SK-N-SH (cell line): Measurements from ENCODE around the gene GMPR.

Experiments
- EP300 ChIP-seq, 2 experiments: IDR thresholded peaks; 2 replicates each; pipeline versions ENCODE4 v1.4.0 to v1.6.1; 2012; ENCODE audit warnings: borderline replicate concordance in 1 of 2, low read depth in 1 of 2, low read length in 1 of 2
- EZH2phosphoT487 ChIP-seq: fragments of 200-600 bp; sonication (generic); IDR thresholded peaks from 2 replicates; pipeline ENCODE4 v1.6.1; 2017; ENCODE audit warnings: low read depth, mixed run types, mild to moderate bottlenecking, antibody characterized with exemption, moderate library complexity, borderline replicate concordance
- MXI1 ChIP-seq: IDR thresholded peaks from 2 replicates; pipeline ENCODE4 v1.6.1; 2012; ENCODE audit warnings: mild to moderate bottlenecking, low read depth, low read length, improper control_type of control experiment
- RCOR1 ChIP-seq: fragments of 150-350 bp; IDR thresholded peaks from 2 replicates; pipeline ENCODE4 v1.6.1; 2017; ENCODE audit warnings: antibody characterized with exemption, low read length
- TEAD4 ChIP-seq: IDR thresholded peaks from 2 replicates; pipeline ENCODE4 v1.4.0; 2012; ENCODE audit warnings: mild to moderate bottlenecking, borderline replicate concordance; ENCODE audit not compliant: insufficient read depth
- YY1 ChIP-seq: IDR thresholded peaks from 2 replicates; pipeline ENCODE4 v1.4.0; 2012; ENCODE audit warnings: low read depth, mild to moderate bottlenecking
- TF ChIP-seq, protein P1 (sequence below): IDR thresholded peaks from 2 replicates; pipeline ENCODE4 v1.6.1; 2012; ENCODE audit warnings: mild to moderate bottlenecking, low read depth, low read length, moderate library complexity
- TF ChIP-seq, protein P2 (sequence below): fragments of 200-600 bp; sonication (generic); IDR thresholded peaks from 2 replicates; pipeline ENCODE4 v1.6.1; 2017; ENCODE audit warnings: antibody characterized with exemption, mild to moderate bottlenecking, moderate library complexity
- TF ChIP-seq, protein P3 (sequence below): IDR thresholded peaks from 2 replicates; pipeline ENCODE4 v1.4.0; 2012; ENCODE audit warnings: low read depth

DNA sequence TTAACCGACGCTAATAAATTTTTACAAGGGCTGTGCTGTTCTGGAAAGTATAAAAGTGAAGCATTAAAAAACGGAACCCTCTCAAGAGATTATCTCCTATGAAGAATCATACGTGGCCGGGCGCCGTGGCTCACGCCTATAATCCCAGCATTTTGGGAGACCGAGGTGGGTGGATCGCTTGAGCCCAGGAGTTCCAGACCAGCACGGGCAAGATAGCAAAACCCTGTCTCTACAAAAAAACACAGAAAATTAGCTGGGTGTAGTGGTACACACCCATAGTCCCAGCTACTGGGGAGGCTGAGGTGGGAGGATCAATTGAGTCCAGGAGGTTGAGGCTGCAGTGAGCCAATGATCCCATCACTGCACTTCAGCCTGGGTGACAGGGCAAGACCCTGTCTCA is 83.4 kb downstream of the GMPR start:
- TF ChIP-seq TEAD4 (no peak), EP300 (IDR thresholded peaks at IDR 0.05; ENCODE audit: borderline replicate concordance in 1 of 2, low read depth in 1 of 2, low read length in 1 of 2) (no peak), MXI1 (no peak), RCOR1 (no peak), EZH2phosphoT487 (no peak), YY1 (no peak)
- TF ChIP-seq, protein P1, sequence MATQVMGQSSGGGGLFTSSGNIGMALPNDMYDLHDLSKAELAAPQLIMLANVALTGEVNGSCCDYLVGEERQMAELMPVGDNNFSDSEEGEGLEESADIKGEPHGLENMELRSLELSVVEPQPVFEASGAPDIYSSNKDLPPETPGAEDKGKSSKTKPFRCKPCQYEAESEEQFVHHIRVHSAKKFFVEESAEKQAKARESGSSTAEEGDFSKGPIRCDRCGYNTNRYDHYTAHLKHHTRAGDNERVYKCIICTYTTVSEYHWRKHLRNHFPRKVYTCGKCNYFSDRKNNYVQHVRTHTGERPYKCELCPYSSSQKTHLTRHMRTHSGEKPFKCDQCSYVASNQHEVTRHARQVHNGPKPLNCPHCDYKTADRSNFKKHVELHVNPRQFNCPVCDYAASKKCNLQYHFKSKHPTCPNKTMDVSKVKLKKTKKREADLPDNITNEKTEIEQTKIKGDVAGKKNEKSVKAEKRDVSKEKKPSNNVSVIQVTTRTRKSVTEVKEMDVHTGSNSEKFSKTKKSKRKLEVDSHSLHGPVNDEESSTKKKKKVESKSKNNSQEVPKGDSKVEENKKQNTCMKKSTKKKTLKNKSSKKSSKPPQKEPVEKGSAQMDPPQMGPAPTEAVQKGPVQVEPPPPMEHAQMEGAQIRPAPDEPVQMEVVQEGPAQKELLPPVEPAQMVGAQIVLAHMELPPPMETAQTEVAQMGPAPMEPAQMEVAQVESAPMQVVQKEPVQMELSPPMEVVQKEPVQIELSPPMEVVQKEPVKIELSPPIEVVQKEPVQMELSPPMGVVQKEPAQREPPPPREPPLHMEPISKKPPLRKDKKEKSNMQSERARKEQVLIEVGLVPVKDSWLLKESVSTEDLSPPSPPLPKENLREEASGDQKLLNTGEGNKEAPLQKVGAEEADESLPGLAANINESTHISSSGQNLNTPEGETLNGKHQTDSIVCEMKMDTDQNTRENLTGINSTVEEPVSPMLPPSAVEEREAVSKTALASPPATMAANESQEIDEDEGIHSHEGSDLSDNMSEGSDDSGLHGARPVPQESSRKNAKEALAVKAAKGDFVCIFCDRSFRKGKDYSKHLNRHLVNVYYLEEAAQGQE, result no peak
- TF ChIP-seq, protein P2, sequence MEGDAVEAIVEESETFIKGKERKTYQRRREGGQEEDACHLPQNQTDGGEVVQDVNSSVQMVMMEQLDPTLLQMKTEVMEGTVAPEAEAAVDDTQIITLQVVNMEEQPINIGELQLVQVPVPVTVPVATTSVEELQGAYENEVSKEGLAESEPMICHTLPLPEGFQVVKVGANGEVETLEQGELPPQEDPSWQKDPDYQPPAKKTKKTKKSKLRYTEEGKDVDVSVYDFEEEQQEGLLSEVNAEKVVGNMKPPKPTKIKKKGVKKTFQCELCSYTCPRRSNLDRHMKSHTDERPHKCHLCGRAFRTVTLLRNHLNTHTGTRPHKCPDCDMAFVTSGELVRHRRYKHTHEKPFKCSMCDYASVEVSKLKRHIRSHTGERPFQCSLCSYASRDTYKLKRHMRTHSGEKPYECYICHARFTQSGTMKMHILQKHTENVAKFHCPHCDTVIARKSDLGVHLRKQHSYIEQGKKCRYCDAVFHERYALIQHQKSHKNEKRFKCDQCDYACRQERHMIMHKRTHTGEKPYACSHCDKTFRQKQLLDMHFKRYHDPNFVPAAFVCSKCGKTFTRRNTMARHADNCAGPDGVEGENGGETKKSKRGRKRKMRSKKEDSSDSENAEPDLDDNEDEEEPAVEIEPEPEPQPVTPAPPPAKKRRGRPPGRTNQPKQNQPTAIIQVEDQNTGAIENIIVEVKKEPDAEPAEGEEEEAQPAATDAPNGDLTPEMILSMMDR, result no peak
- TF ChIP-seq, protein P3, sequence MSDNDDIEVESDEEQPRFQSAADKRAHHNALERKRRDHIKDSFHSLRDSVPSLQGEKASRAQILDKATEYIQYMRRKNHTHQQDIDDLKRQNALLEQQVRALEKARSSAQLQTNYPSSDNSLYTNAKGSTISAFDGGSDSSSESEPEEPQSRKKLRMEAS, result no peak
